H1 (cell line): ENCODE results near the gene CDC37. TPM values are rescaled to one million over a fixed set of nuclear protein-coding genes. Genes with fewer than 3 reads are reported as not detected.

Experiments
- CTCF ChIA-PET: fragments of 300-600 bp; sonication (Branson Sonifier 250); formaldehyde crosslinking; loops from one replicate; lab custom pipeline; 2021; ENCODE audit not compliant: partially characterized antibody; lab: Charles Lee
- POLR2A ChIA-PET: fragments of 300-600 bp; sonication (Branson Sonifier 250); formaldehyde crosslinking; loops from one replicate; lab custom pipeline; 2021; ENCODE audit warnings: inconsistent platforms; ENCODE audit not compliant: partially characterized antibody; lab: Charles Lee
- DNase-seq, 2 experiments: peaks; one replicate each; pipeline versions ENCODE4 v3.0.0 to v3.0.0-alpha.2; 2010 to 2022; ENCODE audit warnings: low spot score in 2 of 2, low read depth in 1 of 2, mixed read lengths in 1 of 2
- FAIRE-seq: peaks from 2 replicates; lab custom pipeline; 2011; peaks lifted over from hg19 to GRCh38; lab: Jason Lieb, UNC
- H2AFZ ChIP-seq: 2 replicates; pipeline ENCODE4 v1.8.1; 2012; ENCODE audit warnings: low read length, inconsistent platforms
- H2AK5ac ChIP-seq: 2 replicates; pipeline ENCODE4 v1.6.1; 2013; ENCODE audit warnings: low read depth, low read length
- H2BK120ac ChIP-seq: replicated peaks from 2 replicates; pipeline ENCODE3; 2013; ENCODE audit warnings: low read depth, low read length, inconsistent platforms
- H2BK12ac ChIP-seq: 2 replicates; pipeline ENCODE4 v1.6.1; 2013; ENCODE audit warnings: low read depth, low read length
- H2BK15ac ChIP-seq: 2 replicates; pipeline ENCODE4 v1.6.1; 2013; ENCODE audit warnings: low read length
- H2BK20ac ChIP-seq: 2 replicates; pipeline ENCODE4 v1.6.1; 2013; ENCODE audit warnings: low read length
- H2BK5ac ChIP-seq: 2 replicates; pipeline ENCODE4 v1.6.1; 2013; ENCODE audit warnings: low read depth, low read length
- H3K14ac ChIP-seq: 2 replicates; pipeline ENCODE4 v1.6.1; 2013; ENCODE audit warnings: inconsistent platforms; ENCODE audit not compliant: insufficient read length
- H3K18ac ChIP-seq: 2 replicates; pipeline ENCODE4 v1.6.1; 2013; ENCODE audit warnings: low read length; ENCODE audit errors: extremely low read depth
- H3K23ac ChIP-seq: 2 replicates; pipeline ENCODE4 v1.6.1; 2013; ENCODE audit warnings: inconsistent platforms; ENCODE audit not compliant: insufficient read length
- H3K23me2 ChIP-seq: 2 replicates; pipeline ENCODE4 v1.6.1; 2013; ENCODE audit warnings: low read depth, low read length
- H3K27ac ChIP-seq: 2 replicates; pipeline ENCODE4 v1.6.1; 2011; ENCODE audit warnings: low read depth, low read length, inconsistent platforms
- H3K27me3 ChIP-seq, 4 experiments: replicated peaks in 1 of 4; 1 replicate in 1 of 4; 2 replicates in 3 of 4; pipeline versions ENCODE4 v1.6.1 to v1.8.1; 2011 to 2013; ENCODE audit warnings: low read length in 3 of 4, mild to moderate bottlenecking in 3 of 4, inconsistent platforms in 2 of 4, mixed read lengths in 2 of 4, moderate library complexity in 1 of 4; ENCODE audit not compliant: control insufficient read depth in 3 of 4, insufficient read depth in 3 of 4; ENCODE audit errors: extremely low read depth in 1 of 4
- H3K36me3 ChIP-seq, 4 experiments: 2 replicates each; pipeline versions ENCODE4 v1.6.1 to v1.8.1; 2011 to 2013; ENCODE audit warnings: mild to moderate bottlenecking in 4 of 4, low read length in 3 of 4, moderate library complexity in 2 of 4, control low read depth in 1 of 4, inconsistent platforms in 1 of 4; ENCODE audit not compliant: insufficient read depth in 4 of 4, control insufficient read depth in 2 of 4
- H3K4ac ChIP-seq: replicated peaks from 2 replicates; pipeline ENCODE3; 2013; ENCODE audit warnings: low read length, low read depth, mixed read lengths, inconsistent platforms; ENCODE audit not compliant: insufficient read length
- H3K4me1 ChIP-seq, 4 experiments: replicated peaks in 1 of 4; 1 replicate in 1 of 4; 2 replicates in 3 of 4; pipeline versions ENCODE4 v1.6.1 to v1.8.1; 2011 to 2013; ENCODE audit warnings: low read length in 3 of 4, inconsistent platforms in 2 of 4, mixed read lengths in 1 of 4; ENCODE audit not compliant: insufficient read depth in 4 of 4, control insufficient read depth in 3 of 4
- H3K4me2 ChIP-seq, 2 experiments: 2 replicates each; pipeline versions ENCODE4 v1.6.1 to v1.8.1; 2011 to 2013; ENCODE audit warnings: low read depth in 2 of 2, low read length in 2 of 2, control low read depth in 1 of 2, inconsistent platforms in 1 of 2, mild to moderate bottlenecking in 1 of 2; ENCODE audit not compliant: insufficient read depth in 1 of 2
- H3K4me3 ChIP-seq, 4 experiments: fragments of 200-600, 300-600 bp in 1 of 4; sonication (generic), shearing (Covaris generic), sonication (Bioruptor Twin) in 1 of 4; 2 replicates each; pipeline versions ENCODE4 v1.5.1 to v1.8.1; 2011 to 2016; ENCODE audit warnings: low read length in 4 of 4, low read depth in 3 of 4, control low read depth in 2 of 4, inconsistent platforms in 2 of 4, mild to moderate bottlenecking in 2 of 4, mixed read lengths in 1 of 4, moderate library complexity in 1 of 4; ENCODE audit not compliant: insufficient read depth in 2 of 4; ENCODE audit errors: extremely low read depth in 1 of 4
- H3K56ac ChIP-seq: replicated peaks from 2 replicates; pipeline ENCODE3; 2013; ENCODE audit warnings: low read depth, mild to moderate bottlenecking, mixed read lengths, low read length, inconsistent platforms; ENCODE audit not compliant: insufficient read length
- H3K79me1 ChIP-seq: 2 replicates; pipeline ENCODE4 v1.6.1; 2013; ENCODE audit warnings: low read depth, low read length, control low read depth
- H3K79me2 ChIP-seq, 2 experiments: 2 replicates each; pipeline versions ENCODE4 v1.6.1 to v1.8.1; 2012 to 2013; ENCODE audit warnings: low read length in 2 of 2, mild to moderate bottlenecking in 2 of 2, inconsistent platforms in 1 of 2; ENCODE audit not compliant: insufficient read depth in 2 of 2, control insufficient read depth in 1 of 2
- H3K9ac ChIP-seq, 4 experiments: replicated peaks in 1 of 4; 1 replicate in 1 of 4; 2 replicates in 3 of 4; pipeline versions ENCODE4 v1.6.1 to v1.8.1; 2011 to 2013; ENCODE audit warnings: low read depth in 3 of 4, low read length in 3 of 4, control low read depth in 2 of 4, mild to moderate bottlenecking in 2 of 4, moderate library complexity in 2 of 4, inconsistent platforms in 1 of 4; ENCODE audit errors: extremely low read depth in 1 of 4
- H3K9me3 ChIP-seq, 2 experiments: 2 replicates each; pipeline versions ENCODE4 v1.6.1 to v1.8.1; 2012 to 2013; ENCODE audit warnings: mild to moderate bottlenecking in 2 of 2, moderate library complexity in 2 of 2, control low read depth in 1 of 2, inconsistent platforms in 1 of 2, low read depth in 1 of 2, low read length in 1 of 2, mixed read lengths in 1 of 2; ENCODE audit not compliant: insufficient read depth in 2 of 2
- H4K20me1 ChIP-seq, 2 experiments: replicated peaks in 1 of 2; 2 replicates each; pipeline versions ENCODE3 to v1.8.1; 2011 to 2013; ENCODE audit warnings: inconsistent platforms in 2 of 2, low read length in 2 of 2, mild to moderate bottlenecking in 1 of 2; ENCODE audit not compliant: insufficient read depth in 2 of 2, control insufficient read depth in 1 of 2
- H4K5ac ChIP-seq: 2 replicates; pipeline ENCODE4 v1.6.1; 2013; ENCODE audit warnings: low read length, low read depth, mixed read lengths, inconsistent platforms; ENCODE audit not compliant: insufficient read length
- H4K8ac ChIP-seq: 2 replicates; pipeline ENCODE4 v1.8.0; 2013; ENCODE audit warnings: mild to moderate bottlenecking, moderate library complexity, low read length, inconsistent platforms; ENCODE audit not compliant: insufficient read depth; ENCODE audit errors: extremely low read depth
- H4K91ac ChIP-seq: replicated peaks from 2 replicates; pipeline ENCODE3; 2013; ENCODE audit warnings: low read length, mixed read lengths, inconsistent platforms; ENCODE audit not compliant: insufficient read length
- EZH2 ChIP-seq: fragments of 200-600 bp; sonication (generic); IDR thresholded peaks from 2 replicates; pipeline ENCODE4 v1.7.1; 2012; ENCODE audit warnings: low read depth, mild to moderate bottlenecking, moderate library complexity, low read length, inconsistent platforms; ENCODE audit not compliant: severe bottlenecking
- KDM4A ChIP-seq: IDR thresholded peaks from one replicate; pipeline ENCODE4 v1.7.1; 2012; ENCODE audit warnings: low read depth, mild to moderate bottlenecking, moderate library complexity, low read length, inconsistent platforms; ENCODE audit not compliant: severe bottlenecking
- NANOG ChIP-seq: IDR thresholded peaks from 2 replicates; pipeline ENCODE4 v1.6.1; 2011; ENCODE audit warnings: low read length, low read depth, mild to moderate bottlenecking, inconsistent platforms; ENCODE audit not compliant: insufficient read depth, poor library complexity, severe bottlenecking
- RXRA ChIP-seq: IDR thresholded peaks from 2 replicates; pipeline ENCODE4 v1.6.1; 2011; ENCODE audit warnings: low read depth, mild to moderate bottlenecking, low read length, moderate library complexity; ENCODE audit not compliant: insufficient read depth
- SAP30 ChIP-seq: fragments of 300-600 bp; sonication (generic); IDR thresholded peaks from 2 replicates; pipeline ENCODE4 v1.7.1; 2012; ENCODE audit warnings: low read length, moderate library complexity, mild to moderate bottlenecking, inconsistent platforms; ENCODE audit not compliant: insufficient read depth, insufficient replicate concordance
- SIN3A ChIP-seq, 2 experiments: IDR thresholded peaks in 1 of 2; conservative IDR thresholded peaks in 1 of 2; 2 replicates each; pipeline ENCODE4 v1.6.1; 2011 to 2012; ENCODE audit warnings: low read length in 2 of 2, improper control_type of control experiment in 1 of 2, low read depth in 1 of 2, mild to moderate bottlenecking in 1 of 2
- SP4 ChIP-seq: IDR thresholded peaks from 2 replicates; pipeline ENCODE4 v1.6.1; 2012; ENCODE audit warnings: low read length, inconsistent platforms
- USF2 ChIP-seq: IDR thresholded peaks from 2 replicates; pipeline ENCODE4 v1.6.1; 2011; ENCODE audit warnings: low read length, improper control_type of control experiment
- WGBS, 2 experiments: shearing (Covaris generic) in 1 of 2; methylation state at CpG; one replicate each; pipeline versions ENCODE4 v1.1.6 to v1.1.7; 2013 to 2015; ENCODE audit warnings: low lambda C conversion rate in 2 of 2, mixed read lengths in 2 of 2, inconsistent platforms in 1 of 2, low coverage in 1 of 2, missing lambda C conversion rate in 1 of 2; ENCODE audit not compliant: insufficient replicate concordance in 2 of 2, insufficient coverage in 1 of 2, insufficient read length in 1 of 2; ENCODE audit errors: extremely low coverage in 1 of 2, missing lambda C conversion rate in 1 of 2; 5-methylcytosine and 5-hydroxymethylcytosine counted together
- polyA plus RNA-seq, 7 experiments: library from polyadenylated mRNA; depleted of rRNA in 3 of 7; stranded (reverse) in 5 of 7; unstranded in 2 of 7; fragments of >200 nt in 5 of 7; fragments of 200-250 nt in 2 of 7; gene quantifications; 1 replicate in 5 of 7; 2 replicates in 1 of 7; 4 replicates in 1 of 7; pipeline versions ENCODE4 v1.2.1 to v1.2.3, GENCODE V29; 2011 to 2013; ENCODE audit warnings: missing spikeins in 2 of 7, mixed read lengths in 2 of 7
- total RNA-seq: library from RNA; stranded (reverse); fragmentation: NEBNext Ultra II Directional; extraction: Animal tissue kit (Norgen Biotek cat#: 25700); gene quantifications from 2 replicates; pipeline ENCODE4 v1.2.1, GENCODE V29; 2021

The CDC37 gene
- total and polyA plus RNA-seq, 2 of the 8 experiments (the other 6 are each of a cell fraction or from before 2014, with no cell fraction given): 162 to 181 TPM

GRCh38 chr19:10432736-10433130 lies 29.4 kb upstream of the CDC37 start:
- Histone ChIP-seq H3K27me3 (peaks cover 33 to 58% (median 47%) of the 10 kb centered on the region in 4 experiments), H2AK5ac (no peak overlapping the region), H3K4me3 (peak overlapping the region in 1 of 4 experiments; percentile 54; a peak in 3 of 8 replicates), H4K5ac (no peak overlapping the region), H2BK5ac (no peak overlapping the region), H3K79me2 (no peaks in the 10 kb centered on the region), H3K14ac (no peak overlapping the region), H3K23ac (no peak overlapping the region), H2BK20ac (peak overlapping the region; percentile 82; the same call in 1 of the 2 replicates), H2BK15ac (0 out of 2 replicates have a peak overlapping the region, but pooled peaks have one; percentile 75), H4K91ac (no peak overlapping the region), H3K27ac (no peak overlapping the region), H3K18ac (no peak overlapping the region), H3K56ac (no peak overlapping the region), H4K20me1 (peaks cover 0 to 4% of the 10 kb centered on the region in 2 experiments), H3K23me2 (peaks cover 5% of the 10 kb centered on the region; the same call in 1 of the 2 replicates), H4K8ac (no peak overlapping the region), H2BK120ac (no peak overlapping the region), H3K4me2 (peak overlapping the region; percentile 54 to 65), H3K4me1 (peaks cover 0 to 9% (median 6%) of the 10 kb centered on the region in 4 experiments; a peak in 6 of 7 replicates), H3K4ac (no peak overlapping the region), H2BK12ac (no peak overlapping the region), H3K79me1 (no peaks in the 10 kb centered on the region), H3K9ac (no peak overlapping the region), H3K9me3 (no peaks in the 10 kb centered on the region; a peak in 1 of 4 replicates), H2AFZ (no peak overlapping the region), H3K36me3 (no peaks in the 10 kb centered on the region)
- ChIA-PET POLR2A (interaction anchor here (0.5 kb wide), 1 partner anchor 94 kb away, joined by 5 read pairs; no protein-coding TSS in a partner anchor), CTCF (interaction anchor here (0.8 to 8.2 kb wide), 3 partner anchors 14 to 180 kb away, joined by 3 to 67 read pairs (median 4); partner anchors contain the start of gene PDE4A)
- FAIRE-seq: no peak
- 74% methylated on average over 2 of the region's 2 CpGs; no CpG with 5 or more reads in 1 of the 2 experiments for WGBS, 2 experiments
- no peak for DNase-seq
- TF ChIP-seq RXRA (no peak), SAP30 (no peak), SIN3A (conservative IDR thresholded peaks at IDR 0.05 in 1 of 2, IDR thresholded peaks at IDR 0.05 in 1 of 2; ENCODE audit: low read depth in 1 of 2, low read length in 2 of 2) (no peak), EZH2 (no peak), KDM4A (no peak), USF2 (no peak), SP4 (no peak), NANOG (no peak)
